Central memory CD8-positive, alpha-beta T cell (primary cell): ENCODE data around the gene TEAD4.
A peak's percentile ranks its signal among the peaks of the same experiment; 100 is the strongest.

Experiments used
- ATAC-seq: fragments of 150-1000 bp; cut with Tn5 transposase; replicated peaks from 2 replicates; pipeline ENCODE4 v1.10.0; 2022; ENCODE audit warnings: mild to moderate bottlenecking, moderate FRiP score, moderate number of reproducible peaks; ENCODE audit not compliant: poor library complexity, severe bottlenecking; ENCODE audit errors: extremely low read depth
- DNase-seq, 2 donors: peaks; one replicate each; pipeline ENCODE4 v3.0.0; 2021; ENCODE audit warnings: low spot score in 2 of 2
- H3K27ac Mint-ChIP-seq: one replicate; pipeline ENCODE4 v1.8.0; 2022; ENCODE audit warnings: low read depth, mild to moderate bottlenecking, moderate library complexity, mixed read lengths
- H3K27me3 Mint-ChIP-seq: one replicate; pipeline ENCODE4 v1.8.0; 2022; ENCODE audit warnings: mixed read lengths
- H3K36me3 Mint-ChIP-seq: one replicate; pipeline ENCODE4 v1.8.0; 2022; ENCODE audit warnings: mild to moderate bottlenecking, moderate library complexity, mixed read lengths; ENCODE audit not compliant: insufficient read depth
- H3K4me1 Mint-ChIP-seq: one replicate; pipeline ENCODE4 v1.8.0; 2022; ENCODE audit warnings: mixed read lengths
- H3K4me3 Mint-ChIP-seq: one replicate; pipeline ENCODE4 v1.8.0; 2022; ENCODE audit warnings: mild to moderate bottlenecking, moderate library complexity, mixed read lengths
- H3K9me3 Mint-ChIP-seq: one replicate; pipeline ENCODE4 v1.8.0; 2022; ENCODE audit warnings: mixed read lengths

The TEAD4 gene

DNA sequence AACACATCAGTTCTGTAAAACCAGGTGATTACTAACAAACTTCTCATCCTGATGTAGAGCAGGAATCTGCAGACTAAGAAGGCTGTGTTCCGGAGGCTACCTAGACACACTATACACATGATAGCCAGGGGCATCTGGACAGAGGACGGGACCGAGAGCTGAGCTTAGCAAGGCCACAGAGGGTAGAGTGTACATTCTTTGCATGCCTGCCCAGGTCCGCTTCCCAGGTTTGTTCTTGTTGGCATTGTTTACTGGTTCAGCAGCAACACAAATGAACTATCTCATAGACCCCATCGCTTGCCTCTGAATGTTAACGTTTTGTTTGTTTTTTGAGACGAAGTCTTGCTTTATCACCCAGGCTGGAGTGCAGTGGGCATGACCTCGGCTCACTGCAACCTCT is 17.7 kb upstream of the TEAD4 start:
- H3K4me3 Mint-ChIP-seq = no peak overlapping the region
- no peak overlapping the region for H3K27ac Mint-ChIP-seq
- peaks cover 10% of the 10 kb centered on the region for H3K36me3 Mint-ChIP-seq
- ATAC-seq = no peak
- no peaks in the 10 kb centered on the region for H3K27me3 Mint-ChIP-seq
- no peaks in the 10 kb centered on the region for H3K9me3 Mint-ChIP-seq
- DNase-seq = no peak
- H3K4me1 Mint-ChIP-seq = no peaks in the 10 kb centered on the region

DNA sequence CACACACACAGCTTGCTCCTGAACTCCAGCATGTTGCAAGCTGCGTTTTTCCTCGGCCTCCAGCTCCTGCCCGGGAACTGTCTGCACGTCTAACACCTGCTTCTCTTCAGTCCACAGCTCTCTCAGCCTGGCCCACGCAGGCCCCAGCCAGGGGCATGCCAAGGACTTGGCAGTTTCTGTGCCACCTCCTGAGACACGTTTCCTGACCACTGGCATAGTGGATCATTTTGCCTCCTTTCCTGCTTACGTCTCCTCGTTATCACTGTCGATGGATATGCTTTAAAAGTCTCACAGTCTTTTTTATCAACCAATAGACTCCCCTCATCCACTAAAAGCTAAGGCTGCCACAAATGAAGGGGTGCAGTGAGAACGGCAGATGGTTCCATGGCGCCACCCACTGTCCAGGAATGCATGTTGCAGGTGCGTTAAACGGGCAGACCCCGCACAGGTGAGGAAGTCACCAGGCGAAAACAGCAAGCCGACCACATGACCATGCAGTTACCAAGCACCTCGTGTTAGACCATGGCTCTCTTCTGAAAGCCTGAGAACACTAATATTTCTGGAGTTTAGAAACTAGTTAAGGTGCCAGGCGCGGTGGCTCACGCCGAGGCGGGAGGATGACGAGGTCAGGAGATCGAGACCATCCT is 14.7 kb upstream of the TEAD4 start:
- ATAC-seq (no peak), DNase-seq (peak in 1 of 2 donors; percentile 22)
- no peaks in the 10 kb centered on the region for H3K9me3 Mint-ChIP-seq
- H3K27me3 Mint-ChIP-seq = peaks cover 18% of the 10 kb centered on the region
- no peak overlapping the region for H3K27ac Mint-ChIP-seq
- no peaks in the 10 kb centered on the region for H3K4me1 Mint-ChIP-seq
- no peak overlapping the region for H3K4me3 Mint-ChIP-seq
- H3K36me3 Mint-ChIP-seq = peaks cover 8% of the 10 kb centered on the region

DNA sequence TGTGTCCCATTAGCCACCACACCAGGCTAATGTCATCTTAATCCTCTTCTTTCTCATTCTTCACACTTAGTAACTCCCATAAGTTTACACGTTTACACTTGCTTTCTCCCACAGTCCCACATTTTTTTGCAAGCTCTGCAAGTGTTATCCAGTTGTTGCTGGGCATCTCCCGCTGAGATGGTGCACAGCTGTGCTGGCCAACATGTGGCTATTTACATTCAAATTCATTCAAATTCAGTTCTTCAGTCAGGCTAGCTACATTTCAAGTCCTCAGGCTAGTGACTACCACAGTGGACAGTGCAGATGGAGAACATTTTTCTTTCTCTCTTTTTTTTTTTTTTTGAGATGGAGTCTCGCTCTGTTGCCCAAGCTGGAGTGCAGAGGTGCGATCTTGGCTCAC is 9.8 kb upstream of the TEAD4 start:
- DNase-seq (no peak), ATAC-seq (no peak)
- Mint-ChIP-seq H3K4me1 (no peaks in the 10 kb centered on the region), H3K4me3 (no peak overlapping the region), H3K36me3 (peaks cover 1% of the 10 kb centered on the region), H3K9me3 (no peaks in the 10 kb centered on the region), H3K27ac (peak overlapping the region; percentile 22), H3K27me3 (peaks cover 27% of the 10 kb centered on the region)

DNA sequence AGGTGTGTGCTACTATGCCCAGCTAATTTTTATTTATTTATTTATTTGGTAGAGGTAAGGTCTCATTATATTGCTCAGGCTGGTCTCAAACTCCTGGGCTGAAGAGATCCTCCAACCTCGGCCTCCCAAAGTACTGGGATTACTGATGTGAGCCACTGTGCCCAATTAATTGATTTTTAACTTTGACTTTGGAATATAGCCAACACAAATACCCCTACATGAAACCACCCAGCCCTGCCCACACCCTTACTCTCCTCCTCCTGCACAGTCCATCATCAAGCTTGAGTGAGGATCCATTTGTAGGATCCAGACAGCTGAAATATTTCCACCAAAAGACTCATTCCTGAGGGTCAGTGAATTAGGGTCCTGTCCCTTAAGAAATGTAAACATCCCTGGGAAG is 3.3 kb upstream of the TEAD4 start:
- Mint-ChIP-seq H3K4me3 (no peak overlapping the region), H3K27me3 (peaks cover 41% of the 10 kb centered on the region), H3K4me1 (peaks cover 13% of the 10 kb centered on the region), H3K9me3 (no peaks in the 10 kb centered on the region), H3K36me3 (no peaks in the 10 kb centered on the region), H3K27ac (no peak overlapping the region)
- no peak for ATAC-seq
- no peak for DNase-seq

- Mint-ChIP-seq H3K9me3 (no peaks in the 10 kb centered on the region), H3K4me1 (peaks cover 14% of the 10 kb centered on the region), H3K36me3 (no peaks in the 10 kb centered on the region), H3K27me3 (peaks cover 56% of the 10 kb centered on the region), H3K4me3 (peak overlapping the region; percentile 66), H3K27ac (no peak overlapping the region)
- DNase-seq (no peak), ATAC-seq (no peak)
These were observed 1.3 kb upstream of the TEAD4 start for GRCh38 chr12:2957816-2958431.

GRCh38 chr12:2958432-2959191 is 585 bp upstream of the TEAD4 start:
- Mint-ChIP-seq H3K27ac (no peak overlapping the region), H3K4me3 (peak overlapping the region; percentile 66), H3K36me3 (no peaks in the 10 kb centered on the region), H3K9me3 (no peaks in the 10 kb centered on the region), H3K27me3 (peaks cover 63% of the 10 kb centered on the region), H3K4me1 (peaks cover 14% of the 10 kb centered on the region)
- ATAC-seq (no peak), DNase-seq (no peak)

GRCh38 chr12:2959505-2960389 is 550 bp downstream of the TEAD4 start:
- Mint-ChIP-seq H3K27ac (no peak overlapping the region), H3K4me1 (peaks cover 14% of the 10 kb centered on the region), H3K4me3 (peak overlapping the region; percentile 50), H3K27me3 (peaks cover 75% of the 10 kb centered on the region), H3K36me3 (no peaks in the 10 kb centered on the region), H3K9me3 (no peaks in the 10 kb centered on the region)
- no peak for ATAC-seq
- DNase-seq = no peak

DNA sequence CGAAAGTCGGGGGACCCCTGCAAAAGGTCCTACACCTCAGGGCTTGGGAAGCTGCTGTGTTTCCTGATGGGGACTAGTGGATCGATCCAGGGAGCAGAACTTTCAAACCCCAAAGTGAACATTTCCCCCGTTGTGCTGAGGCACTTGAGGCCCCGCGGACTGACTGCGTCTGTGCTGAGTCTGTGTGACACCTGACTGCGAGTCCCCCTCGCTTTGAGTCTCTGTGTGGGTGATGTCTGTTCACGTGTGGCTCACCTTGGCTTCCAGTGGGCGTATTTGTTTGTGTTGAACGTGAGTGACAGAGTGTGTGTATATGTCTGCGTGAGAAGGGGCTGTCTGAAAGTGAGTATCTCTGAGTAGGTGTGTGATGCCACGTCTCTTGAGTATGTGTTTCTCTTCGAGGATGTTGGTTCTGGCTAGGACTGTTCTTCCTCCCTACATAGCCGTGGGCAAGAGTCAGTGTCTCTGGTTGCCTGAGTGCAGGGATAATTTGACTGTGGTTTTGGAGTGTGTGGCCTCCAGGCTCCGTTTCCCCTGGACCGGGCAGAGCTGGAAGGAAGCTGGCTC is 1.3 kb downstream of the TEAD4 start:
- peaks cover 77% of the 10 kb centered on the region for H3K27me3 Mint-ChIP-seq
- H3K27ac Mint-ChIP-seq = no peak overlapping the region
- H3K36me3 Mint-ChIP-seq = no peaks in the 10 kb centered on the region
- H3K4me3 Mint-ChIP-seq = peak overlapping the region; percentile 50
- DNase-seq (no peak), ATAC-seq (no peak)
- peaks cover 14% of the 10 kb centered on the region for H3K4me1 Mint-ChIP-seq
- no peaks in the 10 kb centered on the region for H3K9me3 Mint-ChIP-seq

DNA sequence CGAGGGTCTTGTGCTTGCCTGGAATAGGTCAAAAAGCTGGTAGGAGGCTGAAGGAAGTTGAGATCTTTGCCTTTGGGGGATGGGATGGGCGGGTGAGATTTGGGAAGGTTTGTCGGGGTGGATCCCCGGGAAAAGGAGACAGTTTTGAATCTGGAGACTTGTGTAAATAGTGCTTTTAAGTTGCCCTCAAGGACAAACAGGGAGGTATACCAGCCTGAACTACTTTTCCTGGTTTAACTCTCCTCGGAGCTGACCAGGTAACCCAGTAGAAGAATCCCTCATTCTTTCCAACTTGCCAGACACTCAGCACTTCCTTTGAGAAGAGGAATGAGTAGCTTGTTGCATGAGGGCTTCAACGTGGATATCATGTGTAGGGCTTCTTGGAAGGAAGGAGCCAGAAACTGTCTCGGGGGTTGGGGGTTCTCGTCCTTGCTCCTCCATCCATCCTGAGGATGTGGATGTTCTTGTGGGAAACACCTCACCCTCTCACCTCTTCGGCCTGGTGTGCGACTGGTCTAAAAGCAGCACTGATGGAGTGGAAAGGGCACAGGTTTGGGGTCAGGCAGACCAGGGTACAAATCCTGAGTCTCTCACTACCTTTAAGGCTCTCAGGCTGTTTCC is 1.9 kb downstream of the TEAD4 start:
- Mint-ChIP-seq H3K4me1 (peaks cover 14% of the 10 kb centered on the region), H3K36me3 (no peaks in the 10 kb centered on the region), H3K9me3 (no peaks in the 10 kb centered on the region), H3K27me3 (peaks cover 81% of the 10 kb centered on the region), H3K4me3 (peak overlapping the region; percentile 50), H3K27ac (no peak overlapping the region)
- ATAC-seq (no peak), DNase-seq (no peak)

- no peak for ATAC-seq
- Mint-ChIP-seq H3K4me1 (peaks cover 14% of the 10 kb centered on the region), H3K9me3 (no peaks in the 10 kb centered on the region), H3K4me3 (no peak overlapping the region), H3K36me3 (no peaks in the 10 kb centered on the region), H3K27me3 (peaks cover 79% of the 10 kb centered on the region), H3K27ac (no peak overlapping the region)
- no peak for DNase-seq
These were observed 2.5 kb downstream of the TEAD4 start for GRCh38 chr12:2961705-2962104.

- H3K36me3 Mint-ChIP-seq = no peaks in the 10 kb centered on the region
- DNase-seq = no peak
- H3K27me3 Mint-ChIP-seq = peaks cover 64% of the 10 kb centered on the region
- peaks cover 14% of the 10 kb centered on the region for H3K4me1 Mint-ChIP-seq
- H3K9me3 Mint-ChIP-seq = no peaks in the 10 kb centered on the region
- ATAC-seq = no peak
- no peak overlapping the region for H3K27ac Mint-ChIP-seq
- H3K4me3 Mint-ChIP-seq = no peak overlapping the region
These were observed 4.1 kb downstream of the TEAD4 start for GRCh38 chr12:2963154-2963759.
